Hippocampal formation (tissue), 2 donors: Measurements from ENCODE around the gene PALM2AKAP2.
"Not testable (repeated sequence)": the region's sequence is repeated elsewhere in the genome, so short reads cannot be mapped to it uniquely, and the experiment has no call there.

Experiments
- DNase-seq, 2 donors: peaks; one replicate each; lab custom pipeline; 2025; lab: John Stamatoyannopoulos, UW

PALM2AKAP2 gene

GRCh38 chr9:109805050-109805449 is 25.1 kb downstream of the PALM2AKAP2 start:
- DNase-seq = no peak

- DNase-seq = no peak
Observed at GRCh38 chr9:109806506-109807115, 26.6 kb downstream of the PALM2AKAP2 start.

GRCh38 chr9:109811876-109812275 is 31.9 kb downstream of the PALM2AKAP2 start:
- DNase-seq = peak; percentile 45 to 58

- no peak for DNase-seq
Observed at GRCh38 chr9:109812331-109812730, 32.3 kb downstream of the PALM2AKAP2 start.

- no peak for DNase-seq
Observed at GRCh38 chr9:109812818-109813281, 32.9 kb downstream of the PALM2AKAP2 start.

- no peak for DNase-seq
Observed at GRCh38 chr9:109813303-109813702, 33.3 kb downstream of the PALM2AKAP2 start.

- DNase-seq = no peak
Observed at GRCh38 chr9:109813829-109814228, 33.8 kb downstream of the PALM2AKAP2 start.

GRCh38 chr9:109815366-109815947 is 35.5 kb downstream of the PALM2AKAP2 start:
- DNase-seq = no peak

- DNase-seq = no peak
Observed at GRCh38 chr9:109816490-109816889, 36.5 kb downstream of the PALM2AKAP2 start.

GRCh38 chr9:109817146-109817845 is 37.3 kb downstream of the PALM2AKAP2 start:
- no peak for DNase-seq

- DNase-seq = peak; percentile 40 to 82
Observed at GRCh38 chr9:109817846-109818472, 38.0 kb downstream of the PALM2AKAP2 start.

GRCh38 chr9:109821711-109822110 is 41.7 kb downstream of the PALM2AKAP2 start:
- DNase-seq = no peak

GRCh38 chr9:109825383-109825782 is 45.4 kb downstream of the PALM2AKAP2 start:
- not testable (repeated sequence) for DNase-seq

GRCh38 chr9:109826559-109826958 is 46.6 kb downstream of the PALM2AKAP2 start:
- no peak for DNase-seq

GRCh38 chr9:109828254-109828653 is 48.3 kb downstream of the PALM2AKAP2 start:
- DNase-seq = no peak
